ENCODE results near the gene OR14C36.
"Not testable (repeated sequence)": the region's sequence is repeated elsewhere in the genome, so short reads cannot be mapped to it uniquely, and the experiment has no call there.

The OR14C36 gene

GRCh38 chr1:248348475-248348874, at the start of gene OR14C36:
Gene OR14C36, plus strand, starts transcription at chr1:248348775. Its CDS starts 0 bp downstream, at chr1:248348775.
- H3K4me3 ChIP-seq (ENCODE audit: low read length): no peak within 1 kb of the TSS
- no peaks in the 10 kb centered on the region for H3K9me3 ChIP-seq (ENCODE audit: control insufficient read depth, low read length)
- no peak within 1 kb of the TSS for H3K9ac ChIP-seq (ENCODE audit: low read length)
- H3K27me3 ChIP-seq (replicated peaks; ENCODE audit: control insufficient read depth, insufficient read depth, low read length): no peaks in the 10 kb centered on the region
- H3K36me3 ChIP-seq (ENCODE audit: control insufficient read depth, insufficient read depth, low read length, severe bottlenecking): no peaks in the 10 kb centered on the region
- DNase-seq (ENCODE audit: low read depth): no peak
- no peaks in the 10 kb centered on the region for H3K4me1 ChIP-seq (ENCODE audit: control insufficient read depth, insufficient read depth, low read length)

GRCh38 chr1:248303324-248303723, 45.3 kb upstream of the OR14C36 start, which contains the start of gene OR2T12:
Gene OR2T12, minus strand, starts transcription at chr1:248303424. Its CDS starts 7,846 bp downstream, at chr1:248295578.
- H3K4me1 ChIP-seq (ENCODE audit: control insufficient read depth, insufficient read depth, low read length): no peaks in the 10 kb centered on the region
- DNase-seq (ENCODE audit: low read depth): no peak
- no peaks in the 10 kb centered on the region for H3K9me3 ChIP-seq (ENCODE audit: control insufficient read depth, low read length)

GRCh38 chr1:248305672-248306071, 42.9 kb upstream of the OR14C36 start:
- not testable (repeated sequence) for H3K4me3 ChIP-seq (ENCODE audit: low read length); H3K9me3 ChIP-seq (ENCODE audit: control insufficient read depth, low read length); H3K9ac ChIP-seq (ENCODE audit: low read length); DNase-seq (ENCODE audit: low read depth); H3K36me3 ChIP-seq (ENCODE audit: control insufficient read depth, insufficient read depth, low read length, severe bottlenecking); H3K4me1 ChIP-seq (ENCODE audit: control insufficient read depth, insufficient read depth, low read length); H3K27me3 ChIP-seq (replicated peaks; ENCODE audit: control insufficient read depth, insufficient read depth, low read length)

More at GRCh38 chr1:248303324-248303723, 45.3 kb upstream of the OR14C36 start, which contains the start of gene OR2T12:
- H3K9ac ChIP-seq (ENCODE audit: low read length): no peak within 1 kb of the TSS
- no peaks in the 10 kb centered on the region for H3K36me3 ChIP-seq (ENCODE audit: control insufficient read depth, insufficient read depth, low read length, severe bottlenecking)
- H3K4me3 ChIP-seq (ENCODE audit: low read length): no peak within 1 kb of the TSS
- H3K27me3 ChIP-seq (replicated peaks; ENCODE audit: control insufficient read depth, insufficient read depth, low read length): no peaks in the 10 kb centered on the region

- H3K36me3 ChIP-seq (ENCODE audit: control insufficient read depth, insufficient read depth, low read length, severe bottlenecking): no peaks in the 10 kb centered on the region
- no peaks in the 10 kb centered on the region for H3K4me1 ChIP-seq (ENCODE audit: control insufficient read depth, insufficient read depth, low read length)
- no peaks in the 10 kb centered on the region for H3K27me3 ChIP-seq (replicated peaks; ENCODE audit: control insufficient read depth, insufficient read depth, low read length)
- no peak overlapping the region for H3K9ac ChIP-seq (ENCODE audit: low read length)
- H3K9me3 ChIP-seq (ENCODE audit: control insufficient read depth, low read length): no peaks in the 10 kb centered on the region
- H3K4me3 ChIP-seq (ENCODE audit: low read length): no peak overlapping the region
- DNase-seq (ENCODE audit: low read depth): no peak
These were observed 42.5 kb upstream of the OR14C36 start for GRCh38 chr1:248306103-248306502.

- not testable (repeated sequence) for H3K9me3 ChIP-seq (ENCODE audit: control insufficient read depth, low read length); H3K9ac ChIP-seq (ENCODE audit: low read length); DNase-seq (ENCODE audit: low read depth)
These were observed 41.8 kb upstream of the OR14C36 start for GRCh38 chr1:248306740-248307139.

GRCh38 chr1:248316796-248317195, 31.8 kb upstream of the OR14C36 start:
- H3K9me3 ChIP-seq (ENCODE audit: control insufficient read depth, low read length): peaks cover 16% of the 10 kb centered on the region
- H3K9ac ChIP-seq (ENCODE audit: low read length): no peak overlapping the region
- no peaks in the 10 kb centered on the region for H3K36me3 ChIP-seq (ENCODE audit: control insufficient read depth, insufficient read depth, low read length, severe bottlenecking)
- no peak overlapping the region for H3K4me3 ChIP-seq (ENCODE audit: low read length)
- H3K27me3 ChIP-seq (replicated peaks; ENCODE audit: control insufficient read depth, insufficient read depth, low read length): no peaks in the 10 kb centered on the region
- no peak for DNase-seq (ENCODE audit: low read depth)
- no peaks in the 10 kb centered on the region for H3K4me1 ChIP-seq (ENCODE audit: control insufficient read depth, insufficient read depth, low read length)

More at GRCh38 chr1:248306740-248307139, 41.8 kb upstream of the OR14C36 start:
- not testable (repeated sequence) for H3K4me3 ChIP-seq (ENCODE audit: low read length); H3K27me3 ChIP-seq (replicated peaks; ENCODE audit: control insufficient read depth, insufficient read depth, low read length); H3K36me3 ChIP-seq (ENCODE audit: control insufficient read depth, insufficient read depth, low read length, severe bottlenecking); H3K4me1 ChIP-seq (ENCODE audit: control insufficient read depth, insufficient read depth, low read length)

- H3K9ac ChIP-seq (ENCODE audit: low read length): no peak within 1 kb of the TSS
- no peak within 1 kb of the TSS for H3K4me3 ChIP-seq (ENCODE audit: low read length)
- H3K36me3 ChIP-seq (ENCODE audit: control insufficient read depth, insufficient read depth, low read length, severe bottlenecking): no peaks in the 10 kb centered on the region
- H3K9me3 ChIP-seq (ENCODE audit: control insufficient read depth, low read length): peaks cover 4% of the 10 kb centered on the region
- no peaks in the 10 kb centered on the region for H3K4me1 ChIP-seq (ENCODE audit: control insufficient read depth, insufficient read depth, low read length)
- H3K27me3 ChIP-seq (replicated peaks; ENCODE audit: control insufficient read depth, insufficient read depth, low read length): no peaks in the 10 kb centered on the region
- no peak for DNase-seq (ENCODE audit: low read depth)
These were observed 24.1 kb upstream of the OR14C36 start, which contains the start of gene OR2M7 for GRCh38 chr1:248324468-248324867. Gene OR2M7, minus strand, starts transcription at chr1:248324568. Its CDS starts 0 bp downstream, at chr1:248324568.

- Histone ChIP-seq H3K9ac (ENCODE audit: low read length) (no peak overlapping the region), H3K9me3 (ENCODE audit: control insufficient read depth, low read length) (peaks cover 3% of the 10 kb centered on the region), H3K27me3 (replicated peaks; ENCODE audit: control insufficient read depth, insufficient read depth, low read length) (no peaks in the 10 kb centered on the region), H3K36me3 (ENCODE audit: control insufficient read depth, insufficient read depth, low read length, severe bottlenecking) (no peaks in the 10 kb centered on the region), H3K4me1 (ENCODE audit: control insufficient read depth, insufficient read depth, low read length) (no peaks in the 10 kb centered on the region), H3K4me3 (ENCODE audit: low read length) (no peak overlapping the region)
- DNase-seq (ENCODE audit: low read depth): no peak
These were observed 5.1 kb upstream of the OR14C36 start for GRCh38 chr1:248343451-248343850.

- Histone ChIP-seq H3K27me3 (replicated peaks; ENCODE audit: control insufficient read depth, insufficient read depth, low read length) (no peaks in the 10 kb centered on the region), H3K9me3 (ENCODE audit: control insufficient read depth, low read length) (peaks cover under 1% of the 10 kb centered on the region), H3K4me3 (ENCODE audit: low read length) (no peak overlapping the region)
These were observed 10.8 kb downstream of the OR14C36 start for GRCh38 chr1:248359415-248359814.

GRCh38 chr1:248361121-248361715, 12.6 kb downstream of the OR14C36 start, which contains the start of gene OR2T4:
Gene OR2T4, plus strand, starts transcription at chr1:248361665. Its CDS starts 0 bp downstream, at chr1:248361665.
- Histone ChIP-seq H3K9ac (ENCODE audit: low read length) (no peak within 1 kb of the TSS), H3K27me3 (replicated peaks; ENCODE audit: control insufficient read depth, insufficient read depth, low read length) (no peaks in the 10 kb centered on the region), H3K4me3 (ENCODE audit: low read length) (no peak within 1 kb of the TSS), H3K4me1 (ENCODE audit: control insufficient read depth, insufficient read depth, low read length) (no peaks in the 10 kb centered on the region), H3K36me3 (ENCODE audit: control insufficient read depth, insufficient read depth, low read length, severe bottlenecking) (no peaks in the 10 kb centered on the region), H3K9me3 (ENCODE audit: control insufficient read depth, low read length) (peaks cover 9% of the 10 kb centered on the region)
- no peak for DNase-seq (ENCODE audit: low read depth)

More at GRCh38 chr1:248359415-248359814, 10.8 kb downstream of the OR14C36 start:
- H3K36me3 ChIP-seq (ENCODE audit: control insufficient read depth, insufficient read depth, low read length, severe bottlenecking): no peaks in the 10 kb centered on the region
- H3K9ac ChIP-seq (ENCODE audit: low read length): no peak overlapping the region
- H3K4me1 ChIP-seq (ENCODE audit: control insufficient read depth, insufficient read depth, low read length): no peaks in the 10 kb centered on the region
- DNase-seq (ENCODE audit: low read depth): no peak

GRCh38 chr1:248366609-248367008, 18.0 kb downstream of the OR14C36 start:
- H3K9me3 ChIP-seq (ENCODE audit: control insufficient read depth, low read length): peaks cover 9% of the 10 kb centered on the region
- H3K4me1 ChIP-seq (ENCODE audit: control insufficient read depth, insufficient read depth, low read length): no peaks in the 10 kb centered on the region
- H3K9ac ChIP-seq (ENCODE audit: low read length): no peak overlapping the region
- DNase-seq (ENCODE audit: low read depth): no peak
- no peaks in the 10 kb centered on the region for H3K36me3 ChIP-seq (ENCODE audit: control insufficient read depth, insufficient read depth, low read length, severe bottlenecking)
- no peaks in the 10 kb centered on the region for H3K27me3 ChIP-seq (replicated peaks; ENCODE audit: control insufficient read depth, insufficient read depth, low read length)
- no peak overlapping the region for H3K4me3 ChIP-seq (ENCODE audit: low read length)

Measured in adipocyte (in vitro differentiated cells).